GM23338 (cell line): Measurements from ENCODE around the gene XRCC5. TPM values are rescaled to one million over a fixed set of nuclear protein-coding genes. Genes with fewer than 3 reads are reported as not detected.

ENCODE experiments used
- ATAC-seq: fragments of 200-7000 bp; cut with Tn5 transposase; 3 replicates; pipeline ENCODE4 v1.9.1; 2020
- DNase-seq: peaks from one replicate; pipeline ENCODE4 v3.0.0-alpha.2; 2015; ENCODE audit warnings: low spot score
- H2AFZ ChIP-seq: fragments of 200-600 bp; sonication (generic); 2 replicates; pipeline ENCODE4 v1.8.0; 2016; ENCODE audit warnings: antibody characterized with exemption, mild to moderate bottlenecking, moderate library complexity
- H3F3A ChIP-seq: fragments of 200-600 bp; sonication (generic); replicated peaks from 2 replicates; pipeline ENCODE4 v1.8.0; 2017; ENCODE audit warnings: antibody characterized with exemption, mixed run types, low read depth
- H3K27ac ChIP-seq: fragments of 200-600 bp; sonication (generic); 2 replicates; pipeline ENCODE4 v1.6.1; 2016; ENCODE audit warnings: low read depth
- H3K27me3 ChIP-seq: fragments of 200-600 bp; sonication (generic); 2 replicates; pipeline ENCODE4 v1.8.0; 2016; ENCODE audit warnings: mild to moderate bottlenecking, mixed run types, moderate library complexity; ENCODE audit not compliant: insufficient read depth
- H3K36me3 ChIP-seq: fragments of 200-600 bp; sonication (generic); 2 replicates; pipeline ENCODE4 v1.8.0; 2016; ENCODE audit warnings: mild to moderate bottlenecking; ENCODE audit not compliant: insufficient read depth
- H3K4me1 ChIP-seq: fragments of 200-600 bp; sonication (generic); 2 replicates; pipeline ENCODE4 v1.8.0; 2016; ENCODE audit warnings: mild to moderate bottlenecking, moderate library complexity; ENCODE audit not compliant: insufficient read depth
- H3K4me2 ChIP-seq: fragments of 200-600 bp; sonication (generic); 2 replicates; pipeline ENCODE4 v1.7.1; 2017; ENCODE audit warnings: mixed run types
- H3K4me3 ChIP-seq: fragments of 200-600 bp; sonication (generic); 2 replicates; pipeline ENCODE4 v1.6.1; 2016; ENCODE audit warnings: mixed run types
- H3K79me2 ChIP-seq: fragments of 200-600 bp; sonication (generic); replicated peaks from 2 replicates; pipeline ENCODE4 v1.8.0; 2017; ENCODE audit warnings: mild to moderate bottlenecking; ENCODE audit not compliant: insufficient read depth
- H3K9me2 ChIP-seq: fragments of 200-600 bp; sonication (generic); 2 replicates; pipeline ENCODE4 v1.8.0; 2017; ENCODE audit not compliant: insufficient read depth
- H4K20me1 ChIP-seq: fragments of 200-600 bp; sonication (generic); replicated peaks from 2 replicates; pipeline ENCODE4 v1.8.0; 2017; ENCODE audit warnings: mild to moderate bottlenecking; ENCODE audit not compliant: insufficient read depth
- H3K27ac Mint-ChIP-seq: 2 replicates; pipeline ENCODE4 v1.8.0; 2020; ENCODE audit warnings: inconsistent platforms, mild to moderate bottlenecking, moderate library complexity, mixed read lengths
- H3K27me3 Mint-ChIP-seq: 3 replicates; pipeline ENCODE4 v1.8.0; 2022; ENCODE audit warnings: low read depth, mild to moderate bottlenecking, moderate library complexity, mixed read lengths, inconsistent platforms; ENCODE audit not compliant: insufficient read depth, poor library complexity
- H3K36me3 Mint-ChIP-seq: 3 replicates; pipeline ENCODE4 v1.8.0; 2021; ENCODE audit warnings: low read depth, mild to moderate bottlenecking, inconsistent platforms, moderate library complexity, mixed read lengths
- H3K4me1 Mint-ChIP-seq: 3 replicates; pipeline ENCODE4 v1.8.0; 2020; ENCODE audit warnings: mild to moderate bottlenecking, inconsistent platforms, mixed read lengths
- H3K4me3 Mint-ChIP-seq: 3 replicates; pipeline ENCODE4 v1.8.0; 2021; ENCODE audit warnings: moderate library complexity, mild to moderate bottlenecking, inconsistent platforms, mixed read lengths
- H3K9me3 Mint-ChIP-seq: 3 replicates; pipeline ENCODE4 v1.8.0; 2020; ENCODE audit warnings: moderate library complexity, mild to moderate bottlenecking, inconsistent platforms, mixed read lengths
- CTCF ChIP-seq, 2 experiments: fragments of 200-600 bp in 1 of 2; sonication (generic) in 1 of 2; conservative IDR thresholded peaks; 2 replicates each; pipeline versions ENCODE4 v1.5.1 to v1.6.1; 2016 to 2017; ENCODE audit warnings: antibody characterized with exemption in 2 of 2, low read depth in 2 of 2, mild to moderate bottlenecking in 2 of 2, moderate library complexity in 1 of 2
- EZH2phosphoT487 ChIP-seq: fragments of 200-600 bp; sonication (generic); IDR thresholded peaks from one replicate; pipeline ENCODE4 v1.8.1; 2018; ENCODE audit warnings: antibody characterized with exemption; ENCODE audit not compliant: unreplicated experiment
- JUNB ChIP-seq: IDR thresholded peaks from one replicate; pipeline ENCODE4 v1.6.1; 2016; ENCODE audit warnings: antibody characterized with exemption; ENCODE audit not compliant: unreplicated experiment
- NANOG ChIP-seq: IDR thresholded peaks from 2 replicates; pipeline ENCODE4 v1.6.1; 2016; ENCODE audit warnings: antibody characterized with exemption, borderline replicate concordance
- ZNF114 ChIP-seq: fragments of 250-450 bp; sonication (Bioruptor Pico); IDR thresholded peaks from 2 replicates; pipeline ENCODE4 v1.5.0; 2020; ENCODE audit warnings: mild to moderate bottlenecking, moderate library complexity
- polyA plus RNA-seq: library from polyadenylated mRNA; unstranded; fragments of >200 nt; fragmentation: Nextera tagmentation; extraction: Ambion mirVana; gene quantifications from 2 replicates; pipeline ENCODE4 v1.2.1, GENCODE V29; 2016
- total RNA-seq: library from RNA; depleted of rRNA; stranded (reverse); fragments of >200 nt; shearing (Covaris generic); gene quantifications from 2 replicates; pipeline ENCODE4 v1.2.3, GENCODE V29; 2014
- TF ChIP-seq, protein P1 (sequence below): fragments of 250-450 bp; sonication (Bioruptor Pico); IDR thresholded peaks from 2 replicates; pipeline ENCODE4 v1.5.0; 2020; ENCODE audit warnings: mild to moderate bottlenecking, moderate library complexity
- TF ChIP-seq, protein P2 (sequence below): IDR thresholded peaks from 2 replicates; pipeline ENCODE4 v1.6.1; 2016; ENCODE audit warnings: antibody characterized with exemption
- TF ChIP-seq, protein P3 (sequence below): IDR thresholded peaks from one replicate; pipeline ENCODE4 v1.6.1; 2018; ENCODE audit warnings: antibody characterized with exemption; ENCODE audit not compliant: unreplicated experiment

Gene XRCC5
- total and polyA plus RNA-seq, 2 experiments from 2014 or later: 499 to 524 TPM

- H3K27ac Mint-ChIP-seq: peak overlapping the region; percentile 86
- peak overlapping the region; percentile 92 for H3K27ac ChIP-seq
- H3K27me3 Mint-ChIP-seq: peaks cover 11% of the 10 kb centered on the region
Observed at GRCh38 chr2:216116418-216116817, 7.3 kb downstream of the XRCC5 start.

More at GRCh38 chr2:216116418-216116817, 7.3 kb downstream of the XRCC5 start:
- no peak overlapping the region for H2AFZ ChIP-seq
- no peak for TF ChIP-seq NANOG
- TF ChIP-seq CTCF (conservative IDR thresholded peaks at IDR 0.05; ENCODE audit: low read depth in 2 of 2): no peak
- TF ChIP-seq, protein P1, sequence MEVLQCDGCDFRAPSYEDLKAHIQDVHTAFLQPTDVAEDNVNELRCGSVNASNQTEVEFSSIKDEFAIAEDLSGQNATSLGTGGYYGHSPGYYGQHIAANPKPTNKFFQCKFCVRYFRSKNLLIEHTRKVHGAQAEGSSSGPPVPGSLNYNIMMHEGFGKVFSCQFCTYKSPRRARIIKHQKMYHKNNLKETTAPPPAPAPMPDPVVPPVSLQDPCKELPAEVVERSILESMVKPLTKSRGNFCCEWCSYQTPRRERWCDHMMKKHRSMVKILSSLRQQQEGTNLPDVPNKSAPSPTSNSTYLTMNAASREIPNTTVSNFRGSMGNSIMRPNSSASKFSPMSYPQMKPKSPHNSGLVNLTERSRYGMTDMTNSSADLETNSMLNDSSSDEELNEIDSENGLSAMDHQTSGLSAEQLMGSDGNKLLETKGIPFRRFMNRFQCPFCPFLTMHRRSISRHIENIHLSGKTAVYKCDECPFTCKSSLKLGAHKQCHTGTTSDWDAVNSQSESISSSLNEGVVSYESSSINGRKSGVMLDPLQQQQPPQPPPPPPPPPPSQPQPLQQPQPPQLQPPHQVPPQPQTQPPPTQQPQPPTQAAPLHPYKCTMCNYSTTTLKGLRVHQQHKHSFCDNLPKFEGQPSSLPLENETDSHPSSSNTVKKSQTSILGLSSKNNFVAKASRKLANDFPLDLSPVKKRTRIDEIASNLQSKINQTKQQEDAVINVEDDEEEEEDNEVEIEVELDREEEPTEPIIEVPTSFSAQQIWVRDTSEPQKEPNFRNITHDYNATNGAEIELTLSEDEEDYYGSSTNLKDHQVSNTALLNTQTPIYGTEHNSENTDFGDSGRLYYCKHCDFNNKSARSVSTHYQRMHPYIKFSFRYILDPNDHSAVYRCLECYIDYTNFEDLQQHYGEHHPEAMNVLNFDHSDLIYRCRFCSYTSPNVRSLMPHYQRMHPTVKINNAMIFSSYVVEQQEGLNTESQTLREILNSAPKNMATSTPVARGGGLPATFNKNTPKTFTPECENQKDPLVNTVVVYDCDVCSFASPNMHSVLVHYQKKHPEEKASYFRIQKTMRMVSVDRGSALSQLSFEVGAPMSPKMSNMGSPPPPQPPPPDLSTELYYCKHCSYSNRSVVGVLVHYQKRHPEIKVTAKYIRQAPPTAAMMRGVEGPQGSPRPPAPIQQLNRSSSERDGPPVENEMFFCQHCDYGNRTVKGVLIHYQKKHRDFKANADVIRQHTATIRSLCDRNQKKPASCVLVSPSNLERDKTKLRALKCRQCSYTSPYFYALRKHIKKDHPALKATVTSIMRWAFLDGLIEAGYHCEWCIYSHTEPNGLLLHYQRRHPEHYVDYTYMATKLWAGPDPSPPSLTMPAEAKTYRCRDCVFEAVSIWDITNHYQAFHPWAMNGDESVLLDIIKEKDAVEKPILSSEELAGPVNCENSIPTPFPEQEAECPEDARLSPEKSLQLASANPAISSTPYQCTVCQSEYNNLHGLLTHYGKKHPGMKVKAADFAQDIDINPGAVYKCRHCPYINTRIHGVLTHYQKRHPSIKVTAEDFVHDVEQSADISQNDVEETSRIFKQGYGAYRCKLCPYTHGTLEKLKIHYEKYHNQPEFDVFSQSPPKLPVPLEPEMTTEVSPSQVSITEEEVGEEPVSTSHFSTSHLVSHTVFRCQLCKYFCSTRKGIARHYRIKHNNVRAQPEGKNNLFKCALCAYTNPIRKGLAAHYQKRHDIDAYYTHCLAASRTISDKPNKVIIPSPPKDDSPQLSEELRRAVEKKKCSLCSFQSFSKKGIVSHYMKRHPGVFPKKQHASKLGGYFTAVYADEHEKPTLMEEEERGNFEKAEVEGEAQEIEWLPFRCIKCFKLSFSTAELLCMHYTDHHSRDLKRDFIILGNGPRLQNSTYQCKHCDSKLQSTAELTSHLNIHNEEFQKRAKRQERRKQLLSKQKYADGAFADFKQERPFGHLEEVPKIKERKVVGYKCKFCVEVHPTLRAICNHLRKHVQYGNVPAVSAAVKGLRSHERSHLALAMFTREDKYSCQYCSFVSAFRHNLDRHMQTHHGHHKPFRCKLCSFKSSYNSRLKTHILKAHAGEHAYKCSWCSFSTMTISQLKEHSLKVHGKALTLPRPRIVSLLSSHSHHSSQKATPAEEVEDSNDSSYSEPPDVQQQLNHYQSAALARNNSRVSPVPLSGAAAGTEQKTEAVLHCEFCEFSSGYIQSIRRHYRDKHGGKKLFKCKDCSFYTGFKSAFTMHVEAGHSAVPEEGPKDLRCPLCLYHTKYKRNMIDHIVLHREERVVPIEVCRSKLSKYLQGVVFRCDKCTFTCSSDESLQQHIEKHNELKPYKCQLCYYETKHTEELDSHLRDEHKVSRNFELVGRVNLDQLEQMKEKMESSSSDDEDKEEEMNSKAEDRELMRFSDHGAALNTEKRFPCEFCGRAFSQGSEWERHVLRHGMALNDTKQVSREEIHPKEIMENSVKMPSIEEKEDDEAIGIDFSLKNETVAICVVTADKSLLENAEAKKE (CRISPR knock-in tag): no peak
- TF ChIP-seq ZNF114 (CRISPR knock-in tag): no peak
- no peak for TF ChIP-seq JUNB
- TF ChIP-seq, protein P2, sequence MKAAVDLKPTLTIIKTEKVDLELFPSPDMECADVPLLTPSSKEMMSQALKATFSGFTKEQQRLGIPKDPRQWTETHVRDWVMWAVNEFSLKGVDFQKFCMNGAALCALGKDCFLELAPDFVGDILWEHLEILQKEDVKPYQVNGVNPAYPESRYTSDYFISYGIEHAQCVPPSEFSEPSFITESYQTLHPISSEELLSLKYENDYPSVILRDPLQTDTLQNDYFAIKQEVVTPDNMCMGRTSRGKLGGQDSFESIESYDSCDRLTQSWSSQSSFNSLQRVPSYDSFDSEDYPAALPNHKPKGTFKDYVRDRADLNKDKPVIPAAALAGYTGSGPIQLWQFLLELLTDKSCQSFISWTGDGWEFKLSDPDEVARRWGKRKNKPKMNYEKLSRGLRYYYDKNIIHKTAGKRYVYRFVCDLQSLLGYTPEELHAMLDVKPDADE: no peak
- TF ChIP-seq EZH2phosphoT487: no peak
- TF ChIP-seq, protein P3, sequence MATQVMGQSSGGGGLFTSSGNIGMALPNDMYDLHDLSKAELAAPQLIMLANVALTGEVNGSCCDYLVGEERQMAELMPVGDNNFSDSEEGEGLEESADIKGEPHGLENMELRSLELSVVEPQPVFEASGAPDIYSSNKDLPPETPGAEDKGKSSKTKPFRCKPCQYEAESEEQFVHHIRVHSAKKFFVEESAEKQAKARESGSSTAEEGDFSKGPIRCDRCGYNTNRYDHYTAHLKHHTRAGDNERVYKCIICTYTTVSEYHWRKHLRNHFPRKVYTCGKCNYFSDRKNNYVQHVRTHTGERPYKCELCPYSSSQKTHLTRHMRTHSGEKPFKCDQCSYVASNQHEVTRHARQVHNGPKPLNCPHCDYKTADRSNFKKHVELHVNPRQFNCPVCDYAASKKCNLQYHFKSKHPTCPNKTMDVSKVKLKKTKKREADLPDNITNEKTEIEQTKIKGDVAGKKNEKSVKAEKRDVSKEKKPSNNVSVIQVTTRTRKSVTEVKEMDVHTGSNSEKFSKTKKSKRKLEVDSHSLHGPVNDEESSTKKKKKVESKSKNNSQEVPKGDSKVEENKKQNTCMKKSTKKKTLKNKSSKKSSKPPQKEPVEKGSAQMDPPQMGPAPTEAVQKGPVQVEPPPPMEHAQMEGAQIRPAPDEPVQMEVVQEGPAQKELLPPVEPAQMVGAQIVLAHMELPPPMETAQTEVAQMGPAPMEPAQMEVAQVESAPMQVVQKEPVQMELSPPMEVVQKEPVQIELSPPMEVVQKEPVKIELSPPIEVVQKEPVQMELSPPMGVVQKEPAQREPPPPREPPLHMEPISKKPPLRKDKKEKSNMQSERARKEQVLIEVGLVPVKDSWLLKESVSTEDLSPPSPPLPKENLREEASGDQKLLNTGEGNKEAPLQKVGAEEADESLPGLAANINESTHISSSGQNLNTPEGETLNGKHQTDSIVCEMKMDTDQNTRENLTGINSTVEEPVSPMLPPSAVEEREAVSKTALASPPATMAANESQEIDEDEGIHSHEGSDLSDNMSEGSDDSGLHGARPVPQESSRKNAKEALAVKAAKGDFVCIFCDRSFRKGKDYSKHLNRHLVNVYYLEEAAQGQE: no peak
- DNase-seq (no peak), ATAC-seq (no peak)
- peaks cover 7% of the 10 kb centered on the region for H3K4me1 ChIP-seq
- H3K9me2 ChIP-seq: no peaks in the 10 kb centered on the region
- peaks cover 82% of the 10 kb centered on the region for H3K79me2 ChIP-seq
- Mint-ChIP-seq H3K36me3 (peaks cover 99% of the 10 kb centered on the region), H3K4me1 (peaks cover 37% of the 10 kb centered on the region), H3K9me3 (no peaks in the 10 kb centered on the region; the same call in 2 of the 3 replicates), H3K4me3 (no peak overlapping the region)
- H4K20me1 ChIP-seq: peaks cover 12% of the 10 kb centered on the region; the same call in 1 of the 2 replicates
- no peak overlapping the region for H3K4me2 ChIP-seq
- H3F3A ChIP-seq: peaks cover 30% of the 10 kb centered on the region
- peaks cover 86% of the 10 kb centered on the region for H3K36me3 ChIP-seq
- H3K27me3 ChIP-seq: no peaks in the 10 kb centered on the region
- no peak overlapping the region for H3K4me3 ChIP-seq
